HG03432 (cell line): ENCODE measurements around the gene ACAA1.
"Not testable (repeated sequence)": the region's sequence is repeated elsewhere in the genome, so short reads cannot be mapped to it uniquely, and the experiment has no call there.

Source experiments
- ATAC-seq: cut with Tn5 transposase; IDR thresholded peaks from one replicate; pipeline ENCODE4 v1.9.1; 2021; ENCODE audit warnings: mild to moderate bottlenecking, moderate library complexity; ENCODE audit not compliant: unreplicated experiment

ACAA1 gene

GRCh38 chr3:38136777-38137614 is at the start of gene ACAA1:
TSS of gene ACAA1 (minus strand) at chr3:38137127. CDS start at chr3:38137035, 92 bp downstream.
- ATAC-seq: peak; percentile 90

DNA sequence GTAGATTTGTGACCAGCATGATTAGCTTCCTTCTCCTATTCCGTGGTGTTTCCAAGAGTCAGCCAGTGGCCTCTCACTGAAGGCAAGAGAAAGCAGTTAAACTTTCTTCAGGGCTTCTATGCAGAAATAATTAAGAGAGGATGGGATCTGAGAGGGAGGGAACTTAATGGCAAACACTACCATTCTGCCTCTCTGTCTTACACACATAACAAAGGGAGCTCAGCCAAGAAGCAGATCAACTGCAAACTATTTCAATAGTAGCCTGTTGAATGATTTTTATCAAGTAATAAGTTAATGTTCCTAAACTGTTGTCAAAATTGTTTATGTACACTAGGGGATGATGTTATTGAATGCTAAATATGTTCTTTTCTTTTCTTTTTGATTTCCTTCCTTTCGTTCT is 40.3 kb upstream of the ACAA1 start:
- no peak for ATAC-seq

GRCh38 chr3:38173834-38174418 is 37.0 kb upstream of the ACAA1 start:
- ATAC-seq: peak; percentile 62

- ATAC-seq: no peak
Measured at GRCh38 chr3:38171622-38172021, 34.7 kb upstream of the ACAA1 start.

DNA sequence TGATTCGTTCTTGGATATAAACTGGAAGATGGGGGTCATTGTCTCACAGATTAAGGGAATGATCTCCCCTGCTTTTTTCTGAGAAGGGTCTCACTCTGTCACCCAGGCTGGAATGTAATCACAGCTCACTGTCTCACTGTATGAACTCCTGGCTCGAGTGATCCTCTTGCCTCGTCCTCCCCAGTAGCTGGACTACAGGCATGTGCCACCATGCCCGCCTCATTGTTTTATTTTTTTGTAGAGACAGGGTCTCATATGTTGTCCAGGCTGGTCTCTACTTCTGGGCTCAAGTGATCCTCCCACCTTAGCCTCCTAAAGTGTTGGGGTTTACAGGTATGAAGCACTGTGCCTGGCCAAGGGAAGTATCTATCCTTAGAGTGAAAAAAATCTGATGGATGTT is 33.8 kb upstream of the ACAA1 start:
- no peak for ATAC-seq

GRCh38 chr3:38169027-38169317 is 32.0 kb upstream of the ACAA1 start:
- no peak for ATAC-seq

DNA sequence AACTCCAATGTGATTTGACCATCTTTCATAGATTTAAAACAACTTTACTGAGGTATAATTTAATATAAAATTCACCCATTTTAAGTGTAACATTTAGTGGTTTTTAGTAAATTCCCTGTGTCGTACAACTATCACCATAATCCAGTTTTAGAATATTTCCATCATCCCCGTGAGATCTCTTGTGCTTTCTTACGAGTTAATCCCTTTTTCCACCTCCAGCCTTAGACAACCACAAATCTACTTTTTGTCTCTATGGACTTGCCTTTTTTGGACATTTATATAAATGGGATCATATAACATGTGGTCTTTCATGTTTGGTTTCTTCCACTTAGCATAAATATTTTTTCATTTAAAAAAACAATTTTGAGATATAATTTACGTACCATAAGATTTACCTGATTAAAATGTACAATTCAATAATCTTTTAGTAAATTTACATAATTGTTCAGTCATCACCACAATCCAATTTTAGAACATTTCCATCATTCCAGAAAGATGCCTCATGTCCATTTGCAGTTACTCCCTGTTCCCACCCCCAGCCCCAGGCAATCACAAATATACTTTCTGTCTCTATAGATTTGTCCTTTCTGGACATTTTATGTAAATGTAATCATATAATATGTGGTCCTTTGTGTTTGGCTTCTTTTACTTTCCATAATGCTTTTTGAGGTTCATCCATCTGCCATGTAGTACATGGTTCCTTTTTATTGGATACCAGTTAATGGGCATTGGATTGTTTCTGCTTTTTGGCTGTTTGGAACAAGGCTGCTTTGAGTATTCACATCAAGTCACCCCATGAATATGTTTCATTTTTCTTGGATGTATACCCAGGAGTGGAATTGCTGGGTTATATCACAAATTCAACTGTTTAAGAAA is 31.5 kb upstream of the ACAA1 start:
- no peak for ATAC-seq

- no peak for ATAC-seq
Measured at GRCh38 chr3:38167591-38167990, 30.7 kb upstream of the ACAA1 start.

GRCh38 chr3:38165722-38166387 is 28.9 kb upstream of the ACAA1 start:
- ATAC-seq: no peak

- peak; percentile 92 for ATAC-seq
Measured at GRCh38 chr3:38164952-38165721, 28.2 kb upstream of the ACAA1 start, which contains the start of gene OXSR1. TSS of gene OXSR1 (plus strand) at chr3:38165537. CDS start at chr3:38165877, 340 bp downstream.

DNA sequence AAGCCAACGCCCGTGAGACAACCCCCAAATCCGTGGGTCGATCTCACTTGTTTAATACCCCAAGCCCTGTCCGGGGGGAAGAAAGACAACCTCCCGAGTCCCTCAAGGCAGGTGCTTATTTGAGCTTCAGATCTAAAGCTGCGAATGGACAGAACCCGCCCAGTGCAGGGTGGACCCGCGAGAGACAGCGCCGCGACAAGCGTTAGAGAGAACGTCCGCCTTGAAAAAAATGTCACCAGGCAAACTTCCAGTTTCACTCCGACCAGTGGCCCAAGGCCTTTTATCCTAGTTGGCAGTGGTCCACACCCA is 27.7 kb upstream of the ACAA1 start:
- ATAC-seq: no peak

- no peak for ATAC-seq
Measured at GRCh38 chr3:38163841-38164642, 27.1 kb upstream of the ACAA1 start.

DNA sequence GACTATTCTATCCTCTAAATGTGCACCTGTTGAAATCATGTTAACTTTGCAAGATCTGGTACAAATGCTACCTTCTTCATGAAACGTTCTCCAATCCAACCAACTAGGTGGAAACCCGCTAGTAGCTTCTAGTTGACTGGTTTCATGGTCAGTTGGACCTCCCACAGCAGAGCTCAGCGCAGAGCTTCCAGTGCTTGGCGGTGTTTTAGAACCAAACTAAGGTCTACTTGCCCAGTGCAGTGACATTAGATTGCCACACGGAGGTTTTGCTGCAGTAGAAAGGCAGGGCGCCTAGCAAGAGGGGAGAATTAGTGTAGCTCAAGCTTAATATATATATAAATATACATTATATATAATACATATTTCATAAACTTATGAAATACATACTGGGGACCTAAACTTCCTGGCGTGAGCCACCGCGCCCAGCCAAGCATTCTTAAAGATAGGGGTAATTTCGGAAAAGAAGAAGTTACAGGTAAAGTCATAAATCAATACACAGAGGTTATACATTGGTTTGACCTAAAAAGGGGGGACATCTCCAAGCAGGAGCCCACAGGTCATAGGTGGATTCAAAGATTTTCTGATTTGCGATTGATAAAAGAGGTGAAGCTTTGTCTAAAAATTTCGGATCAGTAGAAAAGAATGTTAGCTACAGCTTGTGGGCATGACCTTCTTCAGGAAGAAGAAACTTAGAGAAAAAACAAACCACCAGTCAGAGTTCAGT is 26.4 kb upstream of the ACAA1 start:
- ATAC-seq: no peak

- not testable (repeated sequence) for ATAC-seq
Measured at GRCh38 chr3:38160704-38161103, 23.8 kb upstream of the ACAA1 start.

GRCh38 chr3:38158472-38158871 is 21.5 kb upstream of the ACAA1 start:
- ATAC-seq: no peak

DNA sequence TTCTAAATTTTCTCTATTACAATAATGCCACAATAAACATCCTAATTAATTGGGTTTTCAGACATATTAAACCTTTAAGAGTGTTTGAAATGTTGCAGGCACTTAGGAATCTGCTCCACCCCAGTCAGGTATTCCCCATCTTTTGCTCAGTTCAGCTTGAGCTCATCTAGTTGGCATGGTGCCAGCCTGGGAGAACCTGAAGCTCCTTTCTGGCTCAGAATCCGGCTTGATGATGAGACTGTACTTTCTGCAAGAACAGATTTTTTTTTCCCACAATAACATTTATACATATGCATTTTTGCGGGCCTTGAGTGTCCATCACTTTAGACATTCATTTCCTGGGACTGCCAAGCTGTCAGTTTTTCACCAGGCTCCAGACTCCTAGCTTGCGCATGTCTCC is 20.7 kb upstream of the ACAA1 start:
- no peak for ATAC-seq

GRCh38 chr3:38157117-38157516 is 20.2 kb upstream of the ACAA1 start:
- ATAC-seq: no peak

- no peak for ATAC-seq
Measured at GRCh38 chr3:38155825-38156224, 18.9 kb upstream of the ACAA1 start.

- no peak for ATAC-seq
Measured at GRCh38 chr3:38154625-38155255, 17.8 kb upstream of the ACAA1 start.
